ENCODE results near the gene PLCXD3. TPM values are rescaled to one million over a fixed set of nuclear protein-coding genes. Genes with fewer than 3 reads are reported as not detected.

The PLCXD3 gene
- total and polyA plus RNA-seq, 2 of the 8 experiments (the other 6 are each of a cell fraction or from before 2014, with no cell fraction given): 0.03 to 0.07 TPM

DNA sequence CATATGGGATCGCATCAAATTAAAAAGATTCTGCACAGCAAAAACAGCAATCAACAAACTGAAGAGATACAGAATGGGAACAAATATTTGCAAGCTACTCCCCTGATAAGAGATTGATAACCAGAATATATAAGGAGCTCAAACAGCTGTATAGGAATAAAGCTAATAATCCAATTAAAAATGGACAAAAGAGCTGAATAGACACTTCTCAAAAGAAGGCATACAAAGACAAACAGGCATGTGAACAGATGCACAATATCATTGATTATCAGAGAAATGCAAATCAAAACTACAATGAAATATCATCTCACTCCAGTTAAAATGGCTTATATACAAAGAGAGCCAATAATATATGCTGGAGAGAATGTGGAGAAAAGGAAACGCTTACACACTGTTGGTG is 110.6 kb downstream of the PLCXD3 start:
- DNase-seq (ENCODE audit: low read depth in 1 of 2, low spot score in 2 of 2) (no peak), FAIRE-seq (no peak)
- no peak overlapping the region for H3K56ac ChIP-seq (replicated peaks; ENCODE audit: insufficient read length, low read depth, low read length)
- no peak overlapping the region for H3K18ac ChIP-seq (ENCODE audit: extremely low read depth, low read length)
- no peaks in the 10 kb centered on the region for H3K27me3 ChIP-seq (replicated peaks in 1 of 4; ENCODE audit: control insufficient read depth in 3 of 4, extremely low read depth in 1 of 4, insufficient read depth in 3 of 4, low read length in 3 of 4)
- no peak overlapping the region for H4K5ac ChIP-seq (ENCODE audit: insufficient read length, low read depth, low read length)
- no peaks in the 10 kb centered on the region for H3K79me1 ChIP-seq (ENCODE audit: low read depth, low read length)
- no peak overlapping the region for H3K27ac ChIP-seq (ENCODE audit: low read depth, low read length)
- 97% methylated on average over 2 of the region's 2 CpGs; no CpG with 5 or more reads in 1 of the 2 experiments for WGBS, 2 experiments (ENCODE audit: extremely low coverage in 1 of 2, insufficient coverage in 1 of 2, insufficient read length in 1 of 2, insufficient replicate concordance in 2 of 2, low coverage in 1 of 2, low lambda C conversion rate in 2 of 2, missing lambda C conversion rate in 1 of 2)
- no peak overlapping the region for H4K8ac ChIP-seq (ENCODE audit: extremely low read depth, insufficient read depth, low read length)
- no peak overlapping the region for H4K91ac ChIP-seq (replicated peaks; ENCODE audit: insufficient read length, low read length)
- H2AFZ ChIP-seq (ENCODE audit: low read length): no peak overlapping the region
- H3K9ac ChIP-seq (replicated peaks in 1 of 4; ENCODE audit: extremely low read depth in 1 of 4, low read depth in 3 of 4, low read length in 3 of 4): no peak overlapping the region
- no peak overlapping the region for H2BK15ac ChIP-seq (ENCODE audit: low read length)
- H3K23me2 ChIP-seq (ENCODE audit: low read depth, low read length): no peaks in the 10 kb centered on the region
- no peak overlapping the region for H3K14ac ChIP-seq (ENCODE audit: insufficient read length)
- ChIA-PET CTCF (ENCODE audit: partially characterized antibody) (interaction anchor here (0.9 to 1.7 kb wide), 2 partner anchors 11 to 238 kb away, joined by 3 to 5 read pairs; no protein-coding TSS in a partner anchor), POLR2A (ENCODE audit: partially characterized antibody) (no interaction called here)
- no peaks in the 10 kb centered on the region for H3K36me3 ChIP-seq (ENCODE audit: control insufficient read depth in 2 of 4, insufficient read depth in 4 of 4, low read length in 3 of 4)
- no peaks in the 10 kb centered on the region for H3K4me1 ChIP-seq (replicated peaks in 1 of 4; ENCODE audit: control insufficient read depth in 3 of 4, insufficient read depth in 4 of 4, low read length in 3 of 4)
- H3K9me3 ChIP-seq (ENCODE audit: insufficient read depth in 2 of 2, low read depth in 1 of 2, low read length in 1 of 2): no peaks in the 10 kb centered on the region
- H3K23ac ChIP-seq (ENCODE audit: insufficient read length): no peak overlapping the region
- H3K4me2 ChIP-seq (ENCODE audit: insufficient read depth in 1 of 2, low read depth in 2 of 2, low read length in 2 of 2): no peak overlapping the region
- no peak overlapping the region for H3K4me3 ChIP-seq (ENCODE audit: extremely low read depth in 1 of 4, insufficient read depth in 2 of 4, low read depth in 3 of 4, low read length in 4 of 4)
- H2BK12ac ChIP-seq (ENCODE audit: low read depth, low read length): no peak overlapping the region
- H2AK5ac ChIP-seq (ENCODE audit: low read depth, low read length): no peak overlapping the region
- H4K20me1 ChIP-seq (replicated peaks in 1 of 2; ENCODE audit: control insufficient read depth in 1 of 2, insufficient read depth in 2 of 2, low read length in 2 of 2): no peaks in the 10 kb centered on the region
- H2BK5ac ChIP-seq (ENCODE audit: low read depth, low read length): no peak overlapping the region
- H2BK20ac ChIP-seq (ENCODE audit: low read length): no peak overlapping the region
- H3K4ac ChIP-seq (replicated peaks; ENCODE audit: insufficient read length, low read depth, low read length): no peak overlapping the region
- H2BK120ac ChIP-seq (replicated peaks; ENCODE audit: low read depth, low read length): no peak overlapping the region
- no peaks in the 10 kb centered on the region for H3K79me2 ChIP-seq (ENCODE audit: control insufficient read depth in 1 of 2, insufficient read depth in 2 of 2, low read length in 2 of 2)
- TF ChIP-seq TAF1 (IDR thresholded peaks at IDR 0.05; ENCODE audit: low read depth, low read length) (no peak), GABPA (IDR thresholded peaks at IDR 0.05; ENCODE audit: borderline replicate concordance, insufficient read depth, low read length) (no peak), TBP (IDR thresholded peaks at IDR 0.05; ENCODE audit: low read depth, low read length) (no peak), SP2 (IDR thresholded peaks at IDR 0.05; ENCODE audit: low read length) (no peak), EZH2 (IDR thresholded peaks at IDR 0.05; ENCODE audit: low read depth, low read length, severe bottlenecking) (no peak), POLR2A (IDR thresholded peaks at IDR 0.05; ENCODE audit: control extremely low read depth in 1 of 2, low read depth in 2 of 2, low read length in 2 of 2) (no peak), RFX5 (IDR thresholded peaks at IDR 0.05; ENCODE audit: borderline replicate concordance, low read depth, low read length) (no peak), ASH2L (IDR thresholded peaks at IDR 0.05; ENCODE audit: low read length) (no peak), FOSL1 (IDR thresholded peaks at IDR 0.05; ENCODE audit: insufficient read depth, low read depth, low read length) (no peak), BRCA1 (IDR thresholded peaks at IDR 0.05; ENCODE audit: low read depth, low read length) (no peak), SUZ12 (IDR thresholded peaks at IDR 0.05; ENCODE audit: low read length) (no peak), YY1 (IDR thresholded peaks at IDR 0.05; ENCODE audit: low read depth, low read length) (no peak), CEBPB (IDR thresholded peaks at IDR 0.05; ENCODE audit: low read depth, low read length) (no peak)
- TF ChIP-seq, protein P1, sequence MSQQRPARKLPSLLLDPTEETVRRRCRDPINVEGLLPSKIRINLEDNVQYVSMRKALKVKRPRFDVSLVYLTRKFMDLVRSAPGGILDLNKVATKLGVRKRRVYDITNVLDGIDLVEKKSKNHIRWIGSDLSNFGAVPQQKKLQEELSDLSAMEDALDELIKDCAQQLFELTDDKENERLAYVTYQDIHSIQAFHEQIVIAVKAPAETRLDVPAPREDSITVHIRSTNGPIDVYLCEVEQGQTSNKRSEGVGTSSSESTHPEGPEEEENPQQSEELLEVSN (IDR thresholded peaks at IDR 0.05): no peak
- TF ChIP-seq, protein P2, sequence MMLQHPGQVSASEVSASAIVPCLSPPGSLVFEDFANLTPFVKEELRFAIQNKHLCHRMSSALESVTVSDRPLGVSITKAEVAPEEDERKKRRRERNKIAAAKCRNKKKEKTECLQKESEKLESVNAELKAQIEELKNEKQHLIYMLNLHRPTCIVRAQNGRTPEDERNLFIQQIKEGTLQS (IDR thresholded peaks at IDR 0.05; ENCODE audit: insufficient read depth, low read depth, low read length): no peak
